H1 (cell line): ENCODE measurements around the gene GLDC. TPM values are rescaled to one million over a fixed set of nuclear protein-coding genes. Genes with fewer than 3 reads are reported as not detected.

ENCODE experiments used
- RNF2 ChIP-seq: fragments of 200-900, 300-1000 bp; sonication (generic); IDR thresholded peaks from 2 replicates; pipeline ENCODE4 v1.7.1; 2016; ENCODE audit warnings: borderline replicate concordance, low read depth, mild to moderate bottlenecking, antibody characterized with exemption, low read length; ENCODE audit not compliant: poor library complexity, severe bottlenecking; ENCODE audit errors: missing control alignments
- polyA plus RNA-seq, 7 experiments: library from polyadenylated mRNA; depleted of rRNA in 3 of 7; stranded (reverse) in 5 of 7; unstranded in 2 of 7; fragments of >200 nt in 5 of 7; fragments of 200-250 nt in 2 of 7; gene quantifications; 1 replicate in 5 of 7; 2 replicates in 1 of 7; 4 replicates in 1 of 7; pipeline versions ENCODE4 v1.2.1 to v1.2.3, GENCODE V29; 2011 to 2013; ENCODE audit warnings: missing spikeins in 2 of 7, mixed read lengths in 2 of 7
- total RNA-seq: library from RNA; stranded (reverse); fragmentation: NEBNext Ultra II Directional; extraction: Animal tissue kit (Norgen Biotek cat#: 25700); gene quantifications from 2 replicates; pipeline ENCODE4 v1.2.1, GENCODE V29; 2021

GLDC gene
- total and polyA plus RNA-seq, 2 of the 8 experiments (the other 6 are each of a cell fraction or from before 2014, with no cell fraction given), result 48.8 to 101 TPM

DNA sequence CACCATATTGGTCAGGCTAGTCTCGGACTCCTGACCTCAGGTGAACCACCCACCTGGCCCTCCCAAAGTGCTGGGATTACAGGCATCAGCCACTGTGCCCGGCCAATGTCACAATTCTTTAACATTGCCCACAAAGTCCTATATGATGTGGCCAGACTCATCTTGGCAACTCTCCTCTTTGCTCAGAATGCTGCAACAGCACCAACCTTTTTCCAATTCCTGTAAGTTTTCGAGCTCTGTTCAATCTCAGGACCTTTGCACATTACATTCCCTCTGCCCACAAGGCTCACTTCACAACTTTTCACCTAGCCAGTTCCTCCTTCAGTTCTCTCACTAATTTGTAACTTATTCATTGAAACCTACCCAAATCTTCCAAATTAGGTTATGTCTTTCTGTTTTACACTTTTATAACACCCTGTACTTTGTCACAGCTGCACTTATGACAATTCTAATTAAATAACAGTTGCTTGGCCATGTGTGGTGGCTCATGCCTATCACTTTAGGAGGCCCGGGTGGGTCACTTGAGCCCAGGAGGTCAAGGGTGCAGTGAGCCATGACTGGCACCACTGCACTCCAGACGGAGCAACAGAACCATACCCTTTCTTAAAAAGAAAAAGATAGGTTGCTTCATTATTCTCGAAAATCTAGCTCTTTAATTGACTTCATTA, 30.9 kb upstream of the GLDC start (continued):
- no peak for TF ChIP-seq RNF2
